PC-9 (cell line): ENCODE results near the gene NCK2.

Experiments
- CTCF ChIP-seq: fragments of 200-600 bp; sonication (generic); conservative IDR thresholded peaks from 2 replicates; pipeline ENCODE4 v1.6.1; 2017; ENCODE audit warnings: mixed run types, antibody characterized with exemption, mild to moderate bottlenecking, moderate library complexity
- EZH2 ChIP-seq: fragments of 200-600 bp; sonication (generic); IDR thresholded peaks from 2 replicates; pipeline ENCODE4 v1.8.0; 2017; ENCODE audit warnings: antibody characterized with exemption, low read depth

- TF ChIP-seq CTCF (no peak), EZH2 (no peak)
Measured at GRCh38 chr2:105748566-105748965, 3.9 kb downstream of the NCK2 start.
